Testis (tissue), 2 donors: ENCODE results near the gene THTPA.

ENCODE experiments used
- CTCF ChIP-seq, 3 experiments: fragments of 450-650 bp in 2 of 3; fragments of 200-600 bp in 1 of 3; sonication (generic) in 1 of 3; IDR thresholded peaks; one replicate each; pipeline ENCODE4 v1.5.1; 2016 to 2019; ENCODE audit warnings: antibody characterized with exemption in 3 of 3, mild to moderate bottlenecking in 2 of 3, moderate library complexity in 1 of 3
- POLR2A ChIP-seq: fragments of 450-650 bp; IDR thresholded peaks from one replicate; pipeline ENCODE4 v1.6.1; 2017; ENCODE audit warnings: antibody characterized with exemption, mild to moderate bottlenecking, moderate library complexity

- TF ChIP-seq CTCF (IDR thresholded peaks at IDR 0.05) (peak in 1 of 3 experiments; percentile 26), POLR2A (no peak)
These were observed 12.7 kb downstream of the THTPA start for GRCh38 chr14:23568600-23569331.
